OCI-LY3 (cell line): ENCODE results near the gene METTL23.

Experiments used
- H2AFZ ChIP-seq: fragments of 200-600, 300-600 bp; shearing (Covaris generic); 2 replicates; pipeline ENCODE4 v1.6.0; 2014; ENCODE audit warnings: antibody characterized with exemption, low read depth, low read length
- H3K27ac ChIP-seq: fragments of 200-600, 300-600 bp; sonication (generic); 2 replicates; pipeline ENCODE4 v1.5.1; 2014; ENCODE audit warnings: mild to moderate bottlenecking, low read length, moderate library complexity, mixed read lengths
- H3K27me3 ChIP-seq: fragments of 200-600, 300-600 bp; sonication (generic); 2 replicates; pipeline ENCODE4 v1.6.1; 2014; ENCODE audit warnings: low read depth, low read length, mixed read lengths
- H3K36me3 ChIP-seq: fragments of 200-600, 300-600 bp; sonication (generic); replicated peaks from 2 replicates; pipeline ENCODE3; 2014; ENCODE audit warnings: low read depth, low read length, mixed read lengths
- H3K4me1 ChIP-seq: fragments of 300-600, 200-600 bp; sonication (generic); 2 replicates; pipeline ENCODE4 v1.6.1; 2014; ENCODE audit warnings: low read length, mixed read lengths
- H3K4me2 ChIP-seq: fragments of 200-600, 300-600 bp; sonication (generic); 2 replicates; pipeline ENCODE4 v1.6.1; 2014; ENCODE audit warnings: low read length, mixed read lengths
- H3K4me3 ChIP-seq: fragments of 300-600, 200-600 bp; sonication (generic); 2 replicates; pipeline ENCODE4 v1.5.1; 2014; ENCODE audit warnings: antibody characterized with exemption, mild to moderate bottlenecking, low read length, moderate library complexity
- H3K79me2 ChIP-seq: fragments of 300-600, 200-600 bp; shearing (Covaris generic); 2 replicates; pipeline ENCODE4 v1.6.1; 2014; ENCODE audit warnings: mild to moderate bottlenecking, low read length, mixed read lengths
- H3K9ac ChIP-seq: fragments of 300-600, 200-600 bp; shearing (Covaris generic); 2 replicates; pipeline ENCODE4 v1.6.0; 2014; ENCODE audit warnings: mild to moderate bottlenecking, low read length, moderate library complexity
- H3K9me3 ChIP-seq: fragments of 200-600, 300-600 bp; shearing (Covaris generic); 2 replicates; pipeline ENCODE4 v1.6.1; 2014; ENCODE audit warnings: low read length, mixed read lengths; ENCODE audit not compliant: insufficient read depth
- H4K20me1 ChIP-seq: fragments of 200-600, 300-600 bp; sonication (generic); 2 replicates; pipeline ENCODE4 v1.6.1; 2016; ENCODE audit warnings: low read length, mixed read lengths; ENCODE audit not compliant: insufficient read depth
- EZH2phosphoT487 ChIP-seq: fragments of 200-600 bp; shearing (Covaris generic); IDR thresholded peaks from 2 replicates; pipeline ENCODE4 v1.6.1; 2018; ENCODE audit warnings: antibody characterized with exemption, mixed run types, low read depth
- TF ChIP-seq, protein P1 (sequence below): fragments of 200-600, 300-600 bp; sonication (generic); IDR thresholded peaks from 2 replicates; pipeline ENCODE4 v1.5.1; 2014; ENCODE audit warnings: antibody characterized with exemption, low read length, low read depth

METTL23 gene

DNA sequence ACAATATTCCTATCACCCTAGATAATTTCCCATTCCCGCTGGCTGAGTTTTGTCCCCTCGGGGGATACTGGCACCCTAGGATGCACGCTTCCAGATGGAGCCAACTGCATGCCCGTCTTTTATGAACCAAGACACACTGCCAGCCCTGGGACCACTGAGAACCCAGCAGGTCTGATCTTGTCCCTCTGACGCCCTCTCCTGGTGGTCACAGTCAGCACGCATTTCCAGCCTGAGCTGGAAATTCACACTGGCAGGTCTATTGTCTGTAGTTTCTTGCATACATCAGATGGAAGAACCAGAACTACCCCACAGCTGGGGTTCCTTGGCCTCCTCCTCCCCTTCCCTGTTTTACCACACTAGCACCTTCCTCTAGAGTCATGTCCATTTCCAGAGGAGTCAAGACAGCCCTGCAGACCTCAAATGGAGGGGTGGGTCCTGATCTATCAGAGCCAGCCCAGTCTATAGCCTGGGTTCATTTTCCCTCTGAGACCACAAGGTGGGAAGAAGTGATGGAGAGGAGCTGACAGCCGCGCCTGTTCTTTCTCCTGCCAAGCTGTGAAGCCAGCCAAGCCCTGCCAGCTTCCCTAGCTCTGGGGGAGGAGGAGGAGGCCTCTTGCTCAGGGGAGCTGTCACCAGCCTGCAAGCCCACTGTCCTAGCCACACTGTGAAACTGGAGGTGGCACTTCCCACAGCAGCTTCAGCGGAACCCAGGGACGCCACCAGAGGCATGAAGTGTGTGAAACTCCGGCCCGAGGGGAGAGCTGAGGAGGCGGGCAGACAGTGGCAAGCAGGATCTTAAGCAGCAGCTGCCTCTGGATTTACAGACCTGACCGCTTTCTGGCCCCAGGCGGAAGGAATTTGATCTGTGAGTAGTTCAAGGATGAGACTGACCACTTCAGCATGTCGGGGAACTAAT is 45.2 kb upstream of the METTL23 start:
- Histone ChIP-seq H4K20me1 (no peaks in the 10 kb centered on the region), H3K9me3 (no peaks in the 10 kb centered on the region), H3K4me1 (no peaks in the 10 kb centered on the region), H3K27me3 (no peaks in the 10 kb centered on the region), H3K9ac (no peak overlapping the region), H3K4me3 (no peak overlapping the region), H3K4me2 (no peak overlapping the region), H3K79me2 (no peaks in the 10 kb centered on the region), H3K36me3 (no peaks in the 10 kb centered on the region), H3K27ac (no peak overlapping the region), H2AFZ (no peak overlapping the region)
- TF ChIP-seq EZH2phosphoT487: no peak
- TF ChIP-seq, protein P1, sequence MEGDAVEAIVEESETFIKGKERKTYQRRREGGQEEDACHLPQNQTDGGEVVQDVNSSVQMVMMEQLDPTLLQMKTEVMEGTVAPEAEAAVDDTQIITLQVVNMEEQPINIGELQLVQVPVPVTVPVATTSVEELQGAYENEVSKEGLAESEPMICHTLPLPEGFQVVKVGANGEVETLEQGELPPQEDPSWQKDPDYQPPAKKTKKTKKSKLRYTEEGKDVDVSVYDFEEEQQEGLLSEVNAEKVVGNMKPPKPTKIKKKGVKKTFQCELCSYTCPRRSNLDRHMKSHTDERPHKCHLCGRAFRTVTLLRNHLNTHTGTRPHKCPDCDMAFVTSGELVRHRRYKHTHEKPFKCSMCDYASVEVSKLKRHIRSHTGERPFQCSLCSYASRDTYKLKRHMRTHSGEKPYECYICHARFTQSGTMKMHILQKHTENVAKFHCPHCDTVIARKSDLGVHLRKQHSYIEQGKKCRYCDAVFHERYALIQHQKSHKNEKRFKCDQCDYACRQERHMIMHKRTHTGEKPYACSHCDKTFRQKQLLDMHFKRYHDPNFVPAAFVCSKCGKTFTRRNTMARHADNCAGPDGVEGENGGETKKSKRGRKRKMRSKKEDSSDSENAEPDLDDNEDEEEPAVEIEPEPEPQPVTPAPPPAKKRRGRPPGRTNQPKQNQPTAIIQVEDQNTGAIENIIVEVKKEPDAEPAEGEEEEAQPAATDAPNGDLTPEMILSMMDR: peak; percentile 87

DNA sequence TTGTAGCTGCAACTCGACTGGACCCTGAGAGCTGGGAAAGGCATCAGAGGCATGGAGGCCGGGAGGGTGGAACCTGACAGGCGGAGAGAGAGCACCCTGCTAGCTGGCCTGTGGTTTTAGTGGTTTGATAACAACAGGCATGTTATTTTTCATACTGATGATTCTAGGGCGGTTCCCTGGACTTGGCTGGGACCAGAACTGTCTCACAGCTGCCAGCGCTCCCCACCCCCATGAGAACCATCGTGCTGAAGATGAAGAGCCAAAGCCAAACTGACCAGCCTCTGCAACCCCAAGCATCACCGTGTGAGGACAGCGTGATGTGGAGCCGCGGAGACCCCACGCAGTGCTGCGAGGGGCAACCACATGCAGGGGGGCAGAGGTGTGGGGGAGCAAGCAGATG is 44.3 kb upstream of the METTL23 start:
- Histone ChIP-seq H3K79me2 (no peaks in the 10 kb centered on the region), H3K4me2 (no peak overlapping the region), H2AFZ (no peak overlapping the region), H3K4me1 (no peaks in the 10 kb centered on the region), H3K27me3 (no peaks in the 10 kb centered on the region), H3K9ac (no peak overlapping the region), H4K20me1 (no peaks in the 10 kb centered on the region), H3K27ac (no peak overlapping the region), H3K36me3 (no peaks in the 10 kb centered on the region), H3K9me3 (no peaks in the 10 kb centered on the region), H3K4me3 (no peak overlapping the region)
- TF ChIP-seq, protein P1: no peak
- TF ChIP-seq EZH2phosphoT487: no peak

DNA sequence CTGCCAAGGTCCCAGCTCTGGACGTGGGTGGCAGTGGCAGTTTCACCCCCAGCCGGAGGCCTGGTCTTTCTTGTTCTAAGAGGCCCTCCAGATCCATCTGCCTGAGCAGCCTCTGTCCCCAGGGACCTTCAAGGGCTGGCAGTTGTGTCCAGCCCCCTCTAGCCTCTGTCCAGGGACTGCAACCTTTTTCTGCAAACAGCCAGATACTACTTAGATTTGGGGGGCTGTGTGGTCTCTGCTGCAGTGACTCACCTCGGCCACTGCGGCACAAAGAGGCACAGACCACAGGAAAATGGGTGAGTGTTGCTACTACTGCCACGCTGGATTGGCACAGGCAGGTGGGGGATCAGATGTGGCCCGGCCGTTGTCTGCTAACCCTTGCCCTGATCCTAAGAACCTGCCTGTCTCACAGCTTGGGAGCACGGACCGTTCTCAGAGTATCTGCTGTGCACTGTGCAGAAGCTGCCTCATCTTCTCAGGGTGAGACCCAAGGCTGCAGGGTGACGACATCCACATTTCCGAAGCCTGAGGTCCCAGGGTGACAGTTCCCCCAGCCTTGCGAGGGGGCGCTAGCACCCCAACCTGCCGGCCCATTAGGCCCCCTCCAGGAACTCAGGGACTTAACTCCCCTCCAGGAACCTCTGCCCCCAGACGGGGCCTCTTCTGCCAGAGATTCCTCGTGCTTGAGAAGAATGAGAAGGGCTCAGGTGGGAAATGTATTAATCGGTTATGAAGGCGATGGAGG is 43.5 kb upstream of the METTL23 start:
- Histone ChIP-seq H3K4me2 (no peak overlapping the region), H3K27ac (no peak overlapping the region), H3K79me2 (no peaks in the 10 kb centered on the region)

More for the DNA sequence above, 43.5 kb upstream of the METTL23 start:
- no peak overlapping the region for H3K9ac ChIP-seq
- H3K27me3 ChIP-seq: no peaks in the 10 kb centered on the region
- H2AFZ ChIP-seq: no peak overlapping the region
- H4K20me1 ChIP-seq: no peaks in the 10 kb centered on the region
- no peak overlapping the region for H3K4me3 ChIP-seq
- no peaks in the 10 kb centered on the region for H3K4me1 ChIP-seq
- no peaks in the 10 kb centered on the region for H3K36me3 ChIP-seq
- TF ChIP-seq, protein P1: peak; percentile 39
- no peak for TF ChIP-seq EZH2phosphoT487
- no peaks in the 10 kb centered on the region for H3K9me3 ChIP-seq
